ENCODE results near the gene ACE. TPM values are rescaled to one million over a fixed set of nuclear protein-coding genes. Genes with fewer than 3 reads are reported as not detected.

The ACE gene
- total RNA-seq, 1 donor from 2014 or later, result 5.6 TPM

DNA sequence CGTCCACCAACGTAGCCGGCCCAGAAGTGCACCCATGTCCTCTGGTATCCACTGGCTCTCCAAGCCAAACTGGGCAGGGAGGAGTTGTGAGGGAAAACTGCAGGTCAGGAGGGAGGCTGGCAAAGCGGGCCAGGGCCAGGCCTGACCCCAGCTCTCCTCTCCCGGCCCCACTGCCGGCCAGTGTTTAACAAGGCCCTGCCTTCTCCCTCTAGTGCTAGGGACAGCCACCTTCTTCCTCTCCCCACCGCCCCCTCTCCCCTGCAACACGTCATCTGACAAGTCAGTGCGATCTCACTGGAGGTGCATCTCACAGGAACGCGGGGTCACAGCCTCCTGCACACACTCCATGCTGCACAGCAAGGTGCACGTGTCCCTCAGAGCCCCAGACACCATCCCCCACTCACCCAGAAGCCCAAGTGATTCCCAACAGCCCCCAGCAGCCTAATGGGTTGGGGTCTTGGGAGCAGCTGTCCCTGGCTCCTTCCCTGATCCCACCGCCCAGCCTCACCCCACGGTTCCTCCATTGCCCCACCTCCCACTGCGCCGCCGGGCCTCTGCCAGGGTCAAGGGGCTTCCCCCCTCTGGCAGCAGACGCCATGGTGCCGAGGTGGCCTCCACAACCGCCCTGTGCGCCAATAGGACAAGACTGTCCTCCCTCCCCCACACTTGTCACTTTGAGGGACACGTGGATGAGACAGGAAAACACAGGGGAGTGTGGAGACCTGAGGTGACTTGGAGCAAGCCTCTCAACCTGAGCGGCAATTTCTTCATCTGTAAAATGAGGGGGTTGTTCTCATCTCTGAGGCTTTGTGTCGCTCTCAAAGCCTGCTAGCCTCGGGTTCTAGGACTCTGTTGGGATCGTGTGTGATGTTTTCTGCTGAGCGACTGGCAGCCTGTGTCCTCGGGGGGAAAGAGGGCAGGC, 1.1 kb upstream of the ACE start:
- DNase-seq, result no peak

DNA sequence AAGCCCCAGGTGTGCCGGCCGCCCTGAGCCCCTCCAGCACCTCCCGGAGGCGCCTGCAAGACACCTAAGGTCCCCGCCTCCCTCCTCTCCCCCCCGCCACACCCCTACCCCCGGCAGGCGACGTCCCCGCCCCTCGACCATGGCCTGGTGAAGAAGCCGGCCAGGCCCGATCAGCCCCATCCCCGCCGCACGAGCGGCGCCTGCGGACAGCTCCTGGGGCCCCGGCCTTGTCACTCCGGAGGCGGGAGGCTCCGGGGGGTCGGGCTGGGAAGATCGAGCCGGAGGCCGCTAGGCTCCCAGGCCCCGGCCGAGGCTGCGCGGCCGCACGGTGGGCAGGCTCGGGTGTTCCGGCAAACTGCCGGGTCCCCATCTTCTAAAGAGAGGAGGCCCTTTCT, 405 bp upstream of the ACE start:
- no peak for DNase-seq

DNA sequence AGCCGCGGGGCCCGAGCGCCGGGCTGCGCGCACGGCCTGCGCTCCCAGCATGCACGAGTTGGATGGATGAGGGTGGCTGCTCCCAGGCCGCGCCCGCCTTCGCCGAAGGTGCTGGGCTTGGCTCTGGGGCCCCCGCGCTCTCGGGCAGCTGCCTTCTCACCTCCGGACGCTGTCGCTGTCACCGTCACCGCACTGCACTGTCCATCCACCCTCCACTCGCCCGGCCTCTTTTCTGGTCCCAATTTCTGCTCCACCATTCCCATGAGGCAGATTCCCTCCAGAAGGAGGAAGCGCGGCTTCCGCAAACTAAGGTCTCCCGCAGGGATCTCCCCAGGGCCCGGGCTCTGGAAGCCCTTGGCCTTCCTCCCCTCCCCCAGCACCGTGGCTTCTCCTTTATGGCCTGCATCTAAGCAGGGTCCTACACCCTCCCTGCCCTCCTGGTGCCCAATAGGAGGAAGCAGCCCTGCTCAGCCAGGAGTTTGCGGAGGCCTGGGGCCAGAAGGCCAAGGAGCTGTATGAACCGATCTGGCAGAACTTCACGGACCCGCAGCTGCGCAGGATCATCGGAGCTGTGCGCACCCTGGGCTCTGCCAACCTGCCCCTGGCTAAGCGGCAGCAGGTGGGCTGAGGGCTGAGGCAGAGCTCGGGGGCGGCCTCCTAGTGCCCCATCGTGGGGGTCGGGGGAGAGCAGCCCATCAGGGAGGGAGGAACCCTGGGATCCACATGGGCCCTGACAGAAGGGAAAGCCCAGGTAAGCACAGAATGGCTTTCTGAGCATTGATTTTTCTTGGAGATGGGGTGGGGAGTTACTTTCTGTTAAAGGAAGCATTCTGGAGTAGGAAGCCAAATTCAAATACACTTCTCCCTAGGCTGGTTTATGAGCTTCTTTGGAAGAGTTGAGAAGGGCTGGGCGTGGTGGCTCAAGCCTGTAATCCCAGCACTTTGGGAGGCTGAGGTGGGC, 899 bp downstream of the ACE start:
- no peak for DNase-seq

DNA sequence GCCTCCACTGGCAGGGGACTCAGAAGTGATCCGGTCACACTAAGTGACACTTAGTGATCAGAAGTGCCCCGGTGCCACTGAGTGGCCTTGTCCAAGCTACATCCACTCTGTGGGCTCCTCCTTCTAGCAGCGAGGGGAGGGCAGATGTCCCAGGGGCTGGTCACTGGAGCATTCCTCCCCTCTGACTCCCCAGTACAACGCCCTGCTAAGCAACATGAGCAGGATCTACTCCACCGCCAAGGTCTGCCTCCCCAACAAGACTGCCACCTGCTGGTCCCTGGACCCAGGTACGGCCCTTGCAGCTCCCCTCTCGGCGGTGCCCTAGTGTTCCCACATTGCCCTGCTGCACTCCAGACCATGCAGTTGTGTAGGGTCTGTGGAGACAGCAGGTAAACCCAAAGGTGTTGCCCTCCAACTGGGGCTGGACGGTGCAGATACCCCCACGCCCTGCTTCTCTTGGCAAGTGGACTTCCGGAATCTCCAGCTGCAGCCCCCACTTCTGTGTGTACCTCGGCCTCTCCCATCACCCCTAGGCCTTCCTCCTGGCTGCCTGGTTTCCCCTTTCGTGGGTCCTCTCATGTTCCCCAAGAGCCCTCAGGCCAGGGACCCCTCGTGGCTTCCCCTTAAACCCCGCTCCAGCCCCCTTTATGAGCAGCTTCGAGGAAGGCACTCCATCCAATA, 2.1 kb downstream of the ACE start:
- peak; percentile 39 for DNase-seq

DNA sequence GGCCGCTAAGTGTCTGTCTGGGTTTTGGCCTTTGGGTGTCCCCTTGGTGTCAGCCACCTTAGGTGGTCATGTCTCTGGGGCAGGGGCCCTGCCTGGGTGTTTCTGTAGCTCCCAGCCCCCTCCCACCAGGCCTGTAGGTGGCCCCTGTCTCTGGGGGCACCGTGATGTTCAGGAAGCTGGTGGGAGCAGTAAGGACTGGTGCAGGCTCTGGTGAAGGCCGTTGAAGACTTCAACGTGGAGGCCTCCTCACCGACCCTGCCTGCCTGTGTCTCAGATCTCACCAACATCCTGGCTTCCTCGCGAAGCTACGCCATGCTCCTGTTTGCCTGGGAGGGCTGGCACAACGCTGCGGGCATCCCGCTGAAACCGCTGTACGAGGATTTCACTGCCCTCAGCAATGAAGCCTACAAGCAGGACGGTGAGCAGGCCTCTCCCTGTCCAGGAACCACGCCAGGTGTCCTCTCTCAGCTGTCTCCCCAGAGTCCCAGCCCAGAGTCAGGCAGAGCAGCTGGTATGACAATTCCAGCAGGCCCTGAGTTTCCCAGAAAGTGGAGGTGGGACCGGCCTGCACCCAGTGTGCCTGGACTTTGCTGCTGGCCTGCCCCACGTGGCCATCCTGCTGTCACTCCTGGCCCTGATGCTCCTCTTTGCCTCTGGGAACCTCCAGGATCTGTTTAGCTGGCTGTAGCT, 2.8 kb downstream of the ACE start:
- DNase-seq, result no peak

DNA sequence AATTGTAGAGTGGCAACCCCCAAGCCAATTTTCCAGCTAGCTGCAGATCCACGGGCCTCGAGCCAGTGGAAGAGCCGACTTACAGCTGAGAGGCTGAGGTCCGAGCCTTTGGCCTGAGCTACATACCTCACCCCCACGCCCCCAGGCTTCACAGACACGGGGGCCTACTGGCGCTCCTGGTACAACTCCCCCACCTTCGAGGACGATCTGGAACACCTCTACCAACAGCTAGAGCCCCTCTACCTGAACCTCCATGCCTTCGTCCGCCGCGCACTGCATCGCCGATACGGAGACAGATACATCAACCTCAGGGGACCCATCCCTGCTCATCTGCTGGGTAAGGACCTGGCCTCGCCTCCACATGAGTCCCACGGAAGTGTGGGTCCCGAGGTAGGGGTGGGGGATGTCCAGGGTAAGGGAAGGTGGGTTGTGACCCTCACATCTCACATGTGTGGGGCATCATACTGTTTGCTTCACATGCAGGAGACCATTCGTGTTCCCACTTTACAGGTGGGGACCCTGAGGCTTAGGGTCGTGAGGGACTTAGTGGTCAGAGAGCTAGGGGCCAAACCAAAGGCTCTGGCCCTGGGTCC, 3.4 kb downstream of the ACE start:
- DNase-seq, result no peak

DNA sequence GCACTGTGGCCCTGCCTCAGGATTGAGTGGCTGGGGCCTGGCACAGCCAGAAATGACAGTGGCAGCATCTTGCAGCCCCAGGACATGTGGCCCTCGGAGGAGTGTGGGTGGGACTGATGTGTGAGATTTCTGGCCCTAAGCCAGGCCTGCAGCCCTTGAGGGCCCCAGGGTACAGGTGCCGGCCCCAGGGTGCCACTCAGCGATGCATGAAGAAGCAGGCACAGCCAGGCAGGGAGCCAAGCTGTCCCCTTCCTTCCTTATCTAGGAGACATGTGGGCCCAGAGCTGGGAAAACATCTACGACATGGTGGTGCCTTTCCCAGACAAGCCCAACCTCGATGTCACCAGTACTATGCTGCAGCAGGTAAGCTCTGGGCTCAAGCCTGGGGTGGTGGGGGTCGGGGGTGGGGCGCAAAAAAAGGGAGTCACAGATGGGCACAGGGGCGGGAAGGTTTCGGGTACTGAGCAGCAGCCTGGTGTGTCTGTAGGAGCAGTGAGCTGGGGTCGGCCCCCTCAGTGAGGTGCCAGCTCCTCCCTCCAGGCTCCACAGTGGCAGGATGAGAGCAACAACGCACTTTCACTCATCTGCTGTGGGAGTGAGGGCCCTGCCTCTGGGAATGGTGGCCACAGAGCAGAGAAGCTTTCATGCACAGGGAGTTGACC, 4.1 kb downstream of the ACE start:
- DNase-seq, result no peak

DNA sequence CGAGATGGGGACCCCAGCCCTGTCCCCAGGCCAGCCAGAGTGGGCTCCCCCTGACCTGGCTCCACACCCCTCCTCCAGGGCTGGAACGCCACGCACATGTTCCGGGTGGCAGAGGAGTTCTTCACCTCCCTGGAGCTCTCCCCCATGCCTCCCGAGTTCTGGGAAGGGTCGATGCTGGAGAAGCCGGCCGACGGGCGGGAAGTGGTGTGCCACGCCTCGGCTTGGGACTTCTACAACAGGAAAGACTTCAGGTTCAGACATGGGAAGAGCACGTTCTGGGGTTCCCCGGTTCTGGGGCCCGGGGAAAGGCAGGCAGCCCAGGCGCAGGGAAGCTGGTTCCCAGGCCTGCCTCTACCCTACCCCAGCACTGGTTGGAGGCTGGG, 4.6 kb downstream of the ACE start:
- no peak for DNase-seq

DNA sequence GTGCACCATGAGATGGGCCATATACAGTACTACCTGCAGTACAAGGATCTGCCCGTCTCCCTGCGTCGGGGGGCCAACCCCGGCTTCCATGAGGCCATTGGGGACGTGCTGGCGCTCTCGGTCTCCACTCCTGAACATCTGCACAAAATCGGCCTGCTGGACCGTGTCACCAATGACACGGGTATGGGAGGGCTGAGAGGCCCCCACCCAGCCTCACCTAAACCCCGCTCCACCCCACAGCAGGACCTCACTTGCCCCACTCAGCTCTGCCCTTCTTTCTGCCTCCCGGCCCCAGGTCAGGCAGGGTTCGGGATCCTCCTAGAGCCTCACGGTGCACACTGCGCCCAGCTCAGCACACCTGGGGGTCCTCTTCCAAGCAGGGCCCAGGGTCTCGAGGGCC, 5.6 kb downstream of the ACE start:
- DNase-seq, result no peak

DNA sequence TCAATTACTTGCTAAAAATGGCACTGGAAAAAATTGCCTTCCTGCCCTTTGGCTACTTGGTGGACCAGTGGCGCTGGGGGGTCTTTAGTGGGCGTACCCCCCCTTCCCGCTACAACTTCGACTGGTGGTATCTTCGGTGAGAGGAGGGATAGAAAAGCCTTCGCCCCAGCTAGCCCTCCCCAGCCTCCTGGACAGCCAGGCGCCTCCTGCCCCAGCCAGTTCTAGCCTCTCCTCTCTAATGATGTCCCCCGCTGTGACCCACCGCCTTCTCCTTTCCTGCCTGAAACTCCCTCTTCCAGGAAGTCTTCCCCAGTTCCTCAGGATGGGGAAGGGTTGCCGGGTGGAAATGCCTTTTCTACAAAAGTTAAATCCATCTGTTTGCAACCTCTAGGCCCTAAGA, 6.2 kb downstream of the ACE start:
- DNase-seq, result no peak

DNA sequence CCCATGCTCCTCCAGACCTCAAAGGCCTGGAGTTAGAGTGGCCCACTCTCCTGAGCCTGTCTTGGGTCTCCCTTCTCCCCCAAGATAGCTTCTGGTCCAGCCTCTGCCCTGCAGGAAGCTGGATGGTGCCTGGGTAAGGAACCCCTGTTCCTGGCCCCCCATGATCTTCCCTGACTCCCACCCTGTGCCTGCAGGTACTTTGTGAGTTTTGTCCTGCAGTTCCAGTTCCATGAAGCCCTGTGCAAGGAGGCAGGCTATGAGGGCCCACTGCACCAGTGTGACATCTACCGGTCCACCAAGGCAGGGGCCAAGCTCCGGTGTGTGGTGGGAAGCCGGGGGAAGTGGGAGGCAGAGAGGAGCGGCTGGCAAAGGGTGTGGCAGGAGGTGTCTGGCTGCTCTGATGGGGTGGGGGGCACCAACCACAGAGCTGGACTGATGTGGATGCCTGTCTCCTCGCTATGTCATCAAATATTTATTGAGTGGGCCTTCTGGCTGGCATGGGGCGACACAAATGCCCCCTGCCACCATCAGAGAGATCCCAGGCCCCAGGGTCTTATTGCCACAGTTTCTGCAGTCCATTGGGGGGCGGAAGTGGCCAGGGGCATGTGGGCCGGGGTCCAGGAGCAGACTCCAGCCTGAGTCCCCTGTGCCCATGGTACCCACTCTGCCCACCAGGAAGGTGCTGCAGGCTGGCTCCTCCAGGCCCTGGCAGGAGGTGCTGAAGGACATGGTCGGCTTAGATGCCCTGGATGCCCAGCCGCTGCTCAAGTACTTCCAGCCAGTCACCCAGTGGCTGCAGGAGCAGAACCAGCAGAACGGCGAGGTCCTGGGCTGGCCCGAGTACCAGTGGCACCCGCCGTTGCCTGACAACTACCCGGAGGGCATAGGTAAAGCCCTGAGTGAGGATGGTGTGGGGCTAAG, 7.1 kb downstream of the ACE start:
- no peak for DNase-seq

DNA sequence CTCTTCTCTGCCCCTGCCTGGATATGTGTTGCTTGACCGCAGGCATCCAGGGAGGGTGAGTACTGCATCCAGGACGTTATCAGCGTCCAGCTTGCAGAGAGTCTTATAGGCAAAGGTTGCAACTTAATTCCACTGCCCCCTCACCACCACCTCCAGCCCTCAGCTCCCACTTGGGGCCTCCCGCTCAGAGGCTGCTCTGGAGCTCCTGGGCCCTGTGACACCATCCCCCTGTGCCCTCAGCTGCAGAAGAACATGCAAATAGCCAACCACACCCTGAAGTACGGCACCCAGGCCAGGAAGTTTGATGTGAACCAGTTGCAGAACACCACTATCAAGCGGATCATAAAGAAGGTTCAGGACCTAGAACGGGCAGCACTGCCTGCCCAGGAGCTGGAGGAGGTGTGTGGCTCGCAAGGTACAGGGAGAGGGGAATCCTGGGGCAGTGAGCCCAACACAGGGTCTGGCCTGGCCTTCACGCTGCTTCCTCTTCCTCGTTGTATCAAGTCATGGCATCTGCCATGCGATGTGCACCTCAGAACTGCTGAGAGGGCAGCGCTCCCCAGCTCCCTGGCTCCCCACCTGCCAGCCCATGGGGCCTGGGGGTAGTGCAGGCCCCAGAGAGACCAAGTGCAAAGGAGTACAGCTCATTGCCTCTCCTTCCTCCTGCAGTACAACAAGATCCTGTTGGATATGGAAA, 9.6 kb downstream of the ACE start:
- no peak for DNase-seq

DNA sequence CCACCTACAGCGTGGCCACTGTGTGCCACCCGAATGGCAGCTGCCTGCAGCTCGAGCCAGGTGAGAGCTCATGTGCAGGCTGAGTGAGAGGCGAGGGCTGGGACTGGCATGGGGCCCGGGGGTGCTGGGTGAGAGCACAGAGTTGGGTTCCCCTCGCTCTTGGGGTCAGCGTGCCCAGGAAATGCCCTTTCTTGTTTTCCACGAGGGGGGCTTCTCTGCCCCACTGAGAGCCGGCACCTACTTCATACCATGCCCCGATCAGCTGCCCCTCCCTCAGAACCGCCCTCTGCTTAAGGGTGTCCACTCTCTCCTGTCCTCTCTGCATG, 10.1 kb downstream of the ACE start:
- DNase-seq, result no peak

DNA sequence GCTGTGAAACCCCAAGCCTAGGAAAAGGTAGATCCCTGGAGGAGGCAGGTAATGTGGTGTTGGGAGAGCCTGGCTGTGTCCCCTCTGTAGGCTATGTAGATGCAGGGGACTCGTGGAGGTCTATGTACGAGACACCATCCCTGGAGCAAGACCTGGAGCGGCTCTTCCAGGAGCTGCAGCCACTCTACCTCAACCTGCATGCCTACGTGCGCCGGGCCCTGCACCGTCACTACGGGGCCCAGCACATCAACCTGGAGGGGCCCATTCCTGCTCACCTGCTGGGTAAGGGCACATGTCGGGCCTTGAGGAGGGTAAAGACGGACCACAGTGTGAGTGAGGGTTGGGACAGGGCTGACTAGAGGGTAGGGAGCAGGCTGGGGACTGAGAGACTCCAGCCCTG, 12.0 kb downstream of the ACE start:
- no peak for DNase-seq

DNA sequence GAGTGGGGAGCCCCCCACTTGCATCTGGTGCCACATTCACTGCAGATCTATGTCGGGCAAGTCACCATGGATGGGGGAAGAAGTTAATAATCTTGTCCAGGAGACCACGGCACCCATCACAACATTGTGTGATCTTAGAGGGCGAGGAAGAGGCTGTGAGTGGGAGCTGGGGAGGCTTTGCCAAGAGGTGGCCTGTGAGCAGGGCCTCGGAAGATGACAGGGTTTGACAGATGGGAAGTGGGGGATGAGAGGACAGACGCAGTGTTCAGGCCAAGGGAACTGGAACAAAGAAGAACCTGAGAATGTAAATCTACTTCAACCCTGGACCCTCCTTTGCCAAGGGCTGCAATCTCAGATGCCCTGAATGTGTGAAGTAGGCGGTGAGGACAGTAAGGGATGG, 12.4 kb downstream of the ACE start:
- no peak for DNase-seq

DNA sequence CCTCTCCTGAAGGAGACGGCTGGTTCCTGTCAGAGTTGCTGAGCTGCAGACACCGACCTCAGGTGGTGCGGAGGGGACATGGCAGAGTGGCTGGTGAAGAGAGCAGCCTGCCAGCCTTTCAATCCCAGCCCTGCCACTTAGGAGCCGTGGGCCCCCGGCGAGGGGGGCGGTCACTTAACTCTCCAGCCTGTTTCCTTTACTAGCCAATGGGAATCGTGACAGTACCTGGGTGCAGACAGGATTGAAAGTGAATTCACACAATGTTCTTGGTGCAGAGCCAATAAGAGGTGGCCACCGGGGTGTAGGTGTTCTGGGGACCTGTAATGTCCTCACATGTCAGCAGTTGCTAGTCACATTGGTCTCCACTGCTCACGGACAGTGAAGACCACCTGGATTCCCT, 13.5 kb downstream of the ACE start:
- DNase-seq, result no peak

DNA sequence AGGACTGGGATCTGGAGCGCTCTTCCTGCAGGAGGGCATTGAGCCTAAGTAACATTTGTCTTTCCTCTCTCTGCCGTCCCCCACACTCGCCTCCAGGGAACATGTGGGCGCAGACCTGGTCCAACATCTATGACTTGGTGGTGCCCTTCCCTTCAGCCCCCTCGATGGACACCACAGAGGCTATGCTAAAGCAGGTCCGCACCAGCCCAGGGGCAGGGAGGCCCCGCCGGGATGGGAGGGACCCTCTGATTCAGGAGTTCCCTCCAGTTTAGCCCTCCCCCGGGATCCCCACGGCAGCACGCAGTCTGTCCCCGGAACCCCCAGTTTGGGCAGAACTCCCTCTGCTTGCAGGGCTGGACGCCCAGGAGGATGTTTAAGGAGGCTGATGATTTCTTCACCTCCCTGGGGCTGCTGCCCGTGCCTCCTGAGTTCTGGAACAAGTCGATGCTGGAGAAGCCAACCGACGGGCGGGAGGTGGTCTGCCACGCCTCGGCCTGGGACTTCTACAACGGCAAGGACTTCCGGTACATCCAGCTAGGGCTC, 14.1 kb downstream of the ACE start:
- no peak for DNase-seq

DNA sequence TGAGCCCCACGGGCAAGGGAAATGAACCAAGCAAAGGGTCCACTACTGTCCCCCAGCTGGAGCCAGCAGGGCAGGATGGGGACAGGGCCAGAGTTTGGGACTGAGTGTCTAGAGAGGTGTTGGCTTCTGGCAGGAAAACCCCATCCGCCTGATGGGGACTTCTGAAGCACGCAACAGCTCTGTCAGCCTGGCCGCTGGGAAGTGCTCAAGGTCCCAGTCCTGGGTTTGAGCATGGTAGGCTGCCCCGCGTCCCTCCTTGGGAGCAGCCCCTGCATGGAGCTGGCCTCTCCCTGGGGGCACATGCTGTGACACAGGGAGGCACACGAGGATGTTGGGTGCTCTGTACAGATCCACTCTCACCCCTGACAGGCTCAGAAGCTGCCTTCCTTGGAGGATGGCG, 14.6 kb downstream of the ACE start:
- no peak for DNase-seq

DNA sequence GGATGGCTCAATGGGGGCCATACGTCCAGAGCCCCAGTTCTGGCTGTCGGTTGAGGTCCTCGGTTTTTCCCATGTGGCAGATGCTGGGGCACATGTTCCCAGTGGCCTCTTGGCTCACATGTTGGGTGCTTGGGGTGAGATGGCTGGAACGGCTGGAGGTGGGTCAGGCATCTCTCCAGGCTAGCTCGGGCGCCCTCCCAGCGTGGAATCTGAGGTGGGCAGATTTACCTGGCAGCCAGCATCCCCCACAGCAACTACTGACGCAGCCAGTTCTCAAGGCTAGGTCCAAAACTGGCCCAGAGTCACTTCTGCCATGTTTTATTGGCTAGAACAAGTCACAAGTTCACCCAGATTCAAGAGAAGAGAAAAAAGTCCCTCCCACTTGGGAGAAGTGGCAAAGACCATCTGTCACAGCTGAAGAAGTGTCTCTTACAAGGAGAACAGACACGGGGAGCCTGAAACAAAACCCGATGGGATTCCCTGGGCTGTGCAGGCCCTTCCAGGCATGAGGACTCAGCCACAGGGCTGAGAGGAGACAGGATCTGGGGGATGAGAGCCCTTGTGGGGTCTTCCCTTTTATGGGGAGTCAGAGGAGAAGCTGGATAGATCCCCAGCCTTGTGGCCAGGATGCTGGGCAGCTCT, 15.2 kb downstream of the ACE start:
- DNase-seq, result no peak
